Measurements from ENCODE around the gene PHF21A.
A peak's percentile ranks its signal among the peaks of the same experiment; 100 is the strongest.

Gene PHF21A

GRCh38 chr11:45886816-45887520, 234.3 kb downstream of the PHF21A start:
- DNase-seq (ENCODE audit: low read depth in 2 of 2, low spot score in 1 of 2), result no peak

GRCh38 chr11:45885921-45886721, 235.1 kb downstream of the PHF21A start:
- no peak for DNase-seq (ENCODE audit: low read depth in 2 of 2, low spot score in 1 of 2)

- peak; percentile 13 to 16 for DNase-seq (ENCODE audit: low read depth in 2 of 2, low spot score in 1 of 2)
Measured at GRCh38 chr11:45885274-45885920, 235.9 kb downstream of the PHF21A start, which contains the start of gene MAPK8IP1. TSS of gene MAPK8IP1 (plus strand) at chr11:45885651. CDS start at chr11:45885821, 170 bp downstream.

- no peak for DNase-seq (ENCODE audit: low read depth in 2 of 2, low spot score in 1 of 2)
Measured at GRCh38 chr11:45884596-45885185, 236.6 kb downstream of the PHF21A start.

Measured in stimulated activated CD8-positive, alpha-beta memory T cell treated with anti-CD3 and anti-CD28 coated beads, Interleukin-4, amount 100 ng/mL, for 1 hour (primary cell).